BLaER1 (cell line): ENCODE measurements around the gene GPR173.
A peak's percentile ranks its signal among the peaks of the same experiment; 100 is the strongest.

Experiments
- H3K27ac ChIP-seq: shearing (Covaris generic); formaldehyde crosslinking; 2 replicates; pipeline ENCODE4 v1.8.1; 2022
- H3K27me3 ChIP-seq: shearing (Covaris generic); formaldehyde crosslinking; 2 replicates; pipeline ENCODE4 v1.8.1; 2022
- H3K36me3 ChIP-seq: shearing (Covaris generic); formaldehyde crosslinking; 2 replicates; pipeline ENCODE4 v1.8.1; 2022
- H3K4me1 ChIP-seq: shearing (Covaris generic); formaldehyde crosslinking; 2 replicates; pipeline ENCODE4 v1.8.1; 2022
- H3K4me2 ChIP-seq: shearing (Covaris generic); formaldehyde crosslinking; 2 replicates; pipeline ENCODE4 v1.8.1; 2022
- H3K4me3 ChIP-seq: shearing (Covaris generic); formaldehyde crosslinking; 2 replicates; pipeline ENCODE4 v1.8.1; 2022
- H3K9ac ChIP-seq: shearing (Covaris generic); formaldehyde crosslinking; 2 replicates; pipeline ENCODE4 v1.8.1; 2022
- H3K9me3 ChIP-seq: shearing (Covaris generic); formaldehyde crosslinking; 2 replicates; pipeline ENCODE4 v1.8.1; 2022
- H4K20me1 ChIP-seq: shearing (Covaris generic); formaldehyde crosslinking; 2 replicates; pipeline ENCODE4 v1.8.1; 2022
- Cebpa-rat ChIP-seq: shearing (Covaris generic); IDR thresholded peaks from 2 replicates; pipeline ENCODE4 v1.8.1; 2022

GPR173 gene

DNA sequence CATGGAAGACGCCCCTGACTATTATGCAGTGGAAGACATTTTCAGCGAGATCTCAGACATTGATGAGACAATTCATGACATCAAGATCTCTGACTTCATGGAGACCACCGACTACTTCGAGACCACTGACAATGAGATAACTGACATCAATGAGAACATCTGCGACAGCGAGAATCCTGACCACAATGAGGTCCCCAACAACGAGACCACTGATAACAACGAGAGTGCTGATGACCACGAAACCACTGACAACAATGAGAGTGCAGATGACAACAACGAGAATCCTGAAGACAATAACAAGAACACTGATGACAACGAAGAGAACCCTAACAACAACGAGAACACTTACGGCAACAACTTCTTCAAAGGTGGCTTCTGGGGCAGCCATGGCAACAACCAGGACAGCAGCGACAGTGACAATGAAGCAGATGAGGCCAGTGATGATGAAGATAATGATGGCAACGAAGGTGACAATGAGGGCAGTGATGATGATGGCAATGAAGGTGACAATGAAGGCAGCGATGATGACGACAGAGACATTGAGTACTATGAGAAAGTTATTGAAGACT lies 37.2 kb downstream of the GPR173 start:
- peaks cover 50% of the 10 kb centered on the region for H3K27me3 ChIP-seq
- H4K20me1 ChIP-seq = peaks cover 46% of the 10 kb centered on the region
- H3K4me2 ChIP-seq = no peak overlapping the region
- H3K36me3 ChIP-seq = peaks cover 35% of the 10 kb centered on the region
- H3K9ac ChIP-seq = no peak overlapping the region
- H3K9me3 ChIP-seq = 0 out of 2 replicates have a peak, but pooled peaks cover 6% of the 10 kb centered on the region
- no peak overlapping the region for H3K4me3 ChIP-seq
- H3K4me1 ChIP-seq = peaks cover 16% of the 10 kb centered on the region
- TF ChIP-seq Cebpa-rat = no peak
- H3K27ac ChIP-seq = no peak overlapping the region

DNA sequence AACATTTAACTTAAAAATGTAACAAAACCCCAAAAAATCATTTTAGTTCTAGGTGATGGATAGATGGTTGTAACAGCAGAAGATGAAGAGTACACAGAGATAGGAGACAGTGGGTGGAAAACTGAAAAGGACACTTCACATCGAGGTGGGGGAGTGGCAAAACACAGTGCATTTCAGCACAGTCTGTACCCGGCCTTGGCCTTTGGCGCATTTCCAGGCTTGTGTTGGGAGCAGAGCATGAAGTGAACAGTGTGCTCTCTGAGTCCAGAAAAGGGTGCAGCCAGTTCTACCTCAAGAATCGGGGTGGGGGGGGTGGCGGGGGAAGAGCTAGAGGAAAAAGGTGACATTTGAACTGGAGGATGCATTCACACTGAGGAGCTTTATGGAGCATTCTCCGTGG lies 37.9 kb downstream of the GPR173 start:
- peaks cover 57% of the 10 kb centered on the region for H3K27me3 ChIP-seq
- H3K9ac ChIP-seq = no peak overlapping the region
- no peak overlapping the region for H3K4me2 ChIP-seq
- H3K9me3 ChIP-seq = 0 out of 2 replicates have a peak, but pooled peaks cover 6% of the 10 kb centered on the region
- peaks cover 15% of the 10 kb centered on the region for H3K4me1 ChIP-seq
- no peak for TF ChIP-seq Cebpa-rat
- H4K20me1 ChIP-seq = peaks cover 46% of the 10 kb centered on the region
- H3K27ac ChIP-seq = no peak overlapping the region
- no peak overlapping the region for H3K4me3 ChIP-seq
- H3K36me3 ChIP-seq = peaks cover 35% of the 10 kb centered on the region

DNA sequence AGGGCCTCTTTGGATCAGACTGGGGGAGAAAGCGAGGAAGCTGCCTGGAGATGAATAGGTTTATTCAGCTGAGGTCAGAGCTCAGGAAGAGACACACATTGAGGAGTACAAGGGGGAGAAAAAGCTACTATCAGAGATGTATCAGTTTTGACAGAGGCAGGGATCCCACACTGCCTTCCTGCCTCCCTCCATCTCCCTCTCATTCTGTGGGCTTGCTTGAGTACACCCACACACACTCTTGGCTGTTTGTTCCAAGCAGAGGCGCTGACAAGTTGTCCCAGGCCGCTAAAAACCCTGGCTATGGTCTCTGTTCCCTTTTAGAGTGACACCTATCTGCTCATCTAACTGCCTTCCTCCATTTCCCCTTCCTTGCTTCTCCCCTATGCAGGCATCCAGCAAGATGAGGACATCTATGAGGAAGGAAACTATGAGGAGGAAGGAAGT lies 38.8 kb downstream of the GPR173 start:
- Histone ChIP-seq H4K20me1 (peaks cover 46% of the 10 kb centered on the region), H3K4me3 (no peak overlapping the region), H3K27ac (no peak overlapping the region), H3K9me3 (no peaks in the 10 kb centered on the region), H3K36me3 (peaks cover 35% of the 10 kb centered on the region), H3K4me1 (peaks cover 15% of the 10 kb centered on the region), H3K27me3 (peaks cover 58% of the 10 kb centered on the region), H3K4me2 (no peak overlapping the region), H3K9ac (no peak overlapping the region)
- no peak for TF ChIP-seq Cebpa-rat

DNA sequence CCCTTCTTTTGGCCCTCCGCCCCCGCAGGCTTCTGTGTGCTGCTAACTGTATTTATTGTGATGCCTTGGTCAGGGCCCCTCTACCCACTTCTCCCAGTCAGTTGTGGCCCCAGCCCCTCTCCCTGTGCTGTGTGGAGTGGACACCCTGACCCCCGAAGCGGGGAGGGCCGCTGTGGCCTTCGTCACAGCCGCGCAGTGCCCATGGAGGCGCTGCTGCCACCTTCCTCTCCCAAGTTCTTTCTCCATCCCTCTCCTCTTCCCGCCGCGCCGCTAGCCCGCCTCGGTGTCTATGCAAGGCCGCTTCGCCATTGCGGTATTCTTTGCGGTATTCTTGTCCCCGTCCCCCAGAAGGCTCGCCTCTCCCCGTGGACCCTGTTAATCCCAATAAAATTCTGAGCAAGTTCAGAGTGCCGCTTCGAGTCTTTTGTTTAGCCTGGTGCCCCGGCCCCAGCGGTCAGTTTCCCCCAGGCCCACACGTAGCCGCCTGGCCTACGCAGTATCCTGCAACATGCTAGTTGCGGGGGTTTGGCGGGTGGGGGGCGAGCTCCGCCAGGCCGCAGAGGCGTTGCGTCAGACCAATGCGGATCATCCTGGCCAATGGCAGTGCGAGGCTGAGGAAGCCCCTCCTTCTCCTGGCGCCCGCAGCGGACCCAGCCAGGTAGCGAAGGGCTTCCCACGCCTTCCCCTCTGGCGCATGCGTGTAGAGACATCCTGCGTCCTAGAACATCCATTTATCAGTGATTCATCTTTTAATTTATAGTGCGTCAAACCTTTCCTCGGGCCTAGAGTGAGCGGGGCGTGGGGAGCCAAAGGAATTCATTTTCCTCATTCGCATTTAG lies 39.8 kb downstream of the GPR173 start:
- Histone ChIP-seq H3K27ac (no peak overlapping the region), H3K27me3 (peaks cover 58% of the 10 kb centered on the region), H3K4me3 (no peak overlapping the region), H3K4me2 (no peak overlapping the region), H3K4me1 (peaks cover 10% of the 10 kb centered on the region), H3K9me3 (no peaks in the 10 kb centered on the region), H4K20me1 (peaks cover 37% of the 10 kb centered on the region), H3K9ac (no peak overlapping the region), H3K36me3 (peaks cover 35% of the 10 kb centered on the region)
- no peak for TF ChIP-seq Cebpa-rat

DNA sequence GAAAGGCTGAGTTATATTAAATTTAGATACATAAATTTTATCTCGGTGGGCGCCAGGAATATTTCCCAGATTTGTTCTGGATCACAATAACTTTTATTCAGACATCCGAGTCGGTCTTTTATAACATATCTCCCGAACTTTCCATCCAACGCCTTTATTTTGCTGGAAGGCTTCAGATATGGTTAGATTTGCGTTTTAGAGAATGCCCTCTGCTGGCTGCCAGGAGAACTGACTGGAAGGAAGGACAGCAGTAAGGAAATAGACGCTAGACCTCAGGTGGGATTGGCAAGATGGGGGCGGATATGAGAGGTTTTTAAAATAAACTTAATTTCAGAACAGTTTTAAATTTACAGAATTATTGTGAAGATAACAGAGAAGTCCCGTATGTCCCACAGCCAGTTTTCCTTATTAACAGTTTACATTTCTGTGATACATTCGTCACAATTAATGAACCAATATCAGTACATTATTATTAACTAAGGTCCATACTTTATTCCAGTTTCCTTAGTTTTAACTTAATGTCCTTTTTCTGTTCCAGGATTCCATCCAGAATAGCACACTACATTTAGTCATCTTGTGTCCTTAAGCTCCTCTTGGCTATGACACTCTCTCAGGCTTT lies 40.7 kb downstream of the GPR173 start:
- Histone ChIP-seq H3K27me3 (peaks cover 51% of the 10 kb centered on the region), H3K36me3 (peaks cover 30% of the 10 kb centered on the region), H4K20me1 (peaks cover 28% of the 10 kb centered on the region), H3K9me3 (no peaks in the 10 kb centered on the region), H3K4me1 (0 out of 2 replicates have a peak, but pooled peaks cover under 1% of the 10 kb centered on the region), H3K4me2 (no peak overlapping the region), H3K27ac (no peak overlapping the region), H3K9ac (no peak overlapping the region), H3K4me3 (no peak overlapping the region)
- TF ChIP-seq Cebpa-rat = no peak

DNA sequence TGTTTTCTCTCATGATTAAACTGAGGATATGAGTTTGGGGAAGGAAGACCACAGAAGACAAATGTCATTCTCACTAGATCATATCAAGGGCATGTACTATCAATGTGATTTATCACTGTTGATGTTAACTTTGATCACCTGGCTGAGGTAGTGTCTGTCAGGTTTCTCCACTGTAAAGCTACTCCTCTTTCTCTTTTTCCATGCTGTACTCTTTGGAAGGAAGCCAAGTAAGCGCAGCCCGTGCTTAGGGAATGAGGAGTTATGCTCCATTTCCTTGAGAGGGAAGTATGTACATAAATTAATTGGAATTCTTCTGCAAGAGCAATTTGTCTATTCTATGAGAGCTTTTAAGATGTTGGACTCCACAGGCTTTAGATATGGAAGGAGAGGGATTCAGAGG lies 41.3 kb downstream of the GPR173 start:
- Histone ChIP-seq H3K4me3 (no peak overlapping the region), H4K20me1 (peaks cover 25% of the 10 kb centered on the region), H3K27ac (no peak overlapping the region), H3K4me2 (no peak overlapping the region), H3K9ac (no peak overlapping the region), H3K27me3 (peaks cover 51% of the 10 kb centered on the region), H3K4me1 (peaks cover 3% of the 10 kb centered on the region), H3K36me3 (peaks cover 27% of the 10 kb centered on the region), H3K9me3 (no peaks in the 10 kb centered on the region)
- TF ChIP-seq Cebpa-rat = no peak

DNA sequence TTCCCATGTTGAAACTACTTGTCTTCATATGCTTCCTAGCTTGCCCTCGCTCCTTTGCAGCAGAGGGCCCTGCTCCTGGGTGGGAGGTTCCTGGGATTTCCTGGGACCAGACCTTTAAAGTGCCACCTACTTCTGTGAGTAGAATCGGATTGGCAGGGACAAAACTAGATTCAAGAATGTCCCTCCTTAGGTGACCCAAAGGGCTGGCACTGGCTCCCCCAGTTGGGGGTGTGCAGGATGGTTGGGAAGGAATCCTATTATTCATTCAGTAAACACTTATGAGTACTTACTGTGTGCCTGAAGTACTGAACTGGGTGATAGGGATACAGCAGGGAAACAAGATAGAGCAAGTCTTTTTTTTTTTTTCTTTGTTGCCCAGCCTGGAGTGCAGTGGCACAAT lies 42.8 kb downstream of the GPR173 start:
- no peak overlapping the region for H3K4me3 ChIP-seq
- H3K4me2 ChIP-seq = no peak overlapping the region
- H3K27me3 ChIP-seq = peaks cover 47% of the 10 kb centered on the region
- no peak overlapping the region for H3K9ac ChIP-seq
- no peak for TF ChIP-seq Cebpa-rat
- H3K36me3 ChIP-seq = peaks cover 15% of the 10 kb centered on the region
- peaks cover 22% of the 10 kb centered on the region; the same call in 1 of the 2 replicates for H4K20me1 ChIP-seq
- H3K4me1 ChIP-seq = peaks cover 8% of the 10 kb centered on the region
- H3K9me3 ChIP-seq = no peaks in the 10 kb centered on the region
- H3K27ac ChIP-seq = no peak overlapping the region

DNA sequence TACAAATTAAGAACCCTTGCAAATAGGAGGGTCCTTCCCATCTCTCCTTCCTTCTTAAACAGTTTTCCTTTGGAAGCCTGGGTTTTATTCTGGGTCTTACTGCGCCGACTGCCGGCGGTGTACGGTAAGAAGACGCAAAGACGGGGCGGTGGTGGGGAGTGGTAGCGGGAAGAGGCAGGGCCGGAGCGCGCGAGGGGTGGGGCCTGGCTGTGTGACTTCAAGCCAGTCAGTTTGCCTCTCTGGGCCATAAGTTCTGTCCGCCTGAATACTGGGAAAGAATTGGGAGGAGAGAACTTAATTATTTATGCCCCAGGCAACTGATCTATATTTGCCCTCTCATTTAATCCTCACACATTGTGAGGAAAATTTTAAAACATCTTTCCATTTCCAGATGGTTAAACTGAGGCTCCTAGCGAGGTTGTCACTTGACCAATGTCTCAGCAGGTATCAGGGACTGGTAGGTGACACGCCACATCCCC lies 44.6 kb downstream of the GPR173 start:
- no peak for TF ChIP-seq Cebpa-rat
- Histone ChIP-seq H3K36me3 (peaks cover 6% of the 10 kb centered on the region; the same call in 1 of the 2 replicates), H3K9ac (0 out of 2 replicates have a peak overlapping the region, but pooled peaks have one; percentile 75), H4K20me1 (peaks cover 13% of the 10 kb centered on the region; the same call in 1 of the 2 replicates), H3K9me3 (no peaks in the 10 kb centered on the region), H3K27me3 (peaks cover 39% of the 10 kb centered on the region), H3K27ac (no peak overlapping the region), H3K4me3 (peak overlapping the region; percentile 74), H3K4me2 (peak overlapping the region; percentile 71), H3K4me1 (peaks cover 8% of the 10 kb centered on the region)

DNA sequence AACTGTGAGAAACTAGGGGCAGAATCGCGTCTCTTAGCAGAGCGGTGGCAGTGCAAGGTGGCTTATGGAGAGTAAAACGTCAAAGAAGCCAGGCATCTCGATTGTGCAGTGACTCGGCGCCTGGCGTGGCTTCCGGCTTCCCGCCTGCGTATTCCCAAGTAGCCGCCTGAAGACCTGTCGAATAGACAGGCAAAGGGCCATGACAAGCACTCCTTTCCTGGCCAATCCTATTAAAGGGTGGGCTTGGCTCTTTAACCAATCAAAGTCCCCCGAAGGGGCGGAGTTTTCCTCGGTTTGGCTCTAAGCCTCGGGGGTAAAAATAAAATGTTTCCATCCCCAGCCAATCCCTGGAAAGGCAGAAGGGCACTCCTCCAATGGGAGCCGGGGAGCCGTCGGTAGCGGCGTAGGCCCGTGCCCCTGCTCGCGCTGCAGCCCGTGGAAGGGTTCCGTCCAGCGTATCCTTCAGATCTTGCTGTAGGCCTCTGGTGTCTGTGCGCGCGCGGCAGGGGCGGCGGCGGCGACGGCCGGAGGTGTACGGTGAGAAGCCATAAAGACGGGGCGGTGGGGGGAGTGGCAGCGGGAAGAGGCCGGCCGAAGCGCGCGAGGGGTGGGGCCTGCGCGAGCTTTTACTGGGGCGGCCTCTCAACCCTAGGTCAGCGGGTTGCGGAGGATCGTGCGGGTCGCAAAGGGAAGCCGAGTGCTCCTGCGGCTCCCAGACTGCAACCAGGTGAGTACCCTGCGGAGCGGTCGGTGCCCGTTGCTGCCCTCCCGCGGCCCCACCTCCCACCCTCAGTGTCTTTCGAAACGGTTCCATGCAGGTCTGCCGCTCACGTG lies 45.4 kb downstream of the GPR173 start, which contains the start of gene KANTR:
TSS of gene KANTR (plus strand) at position 395 of the 834 bp plus-strand sequence. CDS start 30,131 bp downstream, outside the sequence.
- TF ChIP-seq Cebpa-rat = no peak
- H4K20me1 ChIP-seq = peaks cover 6% of the 10 kb centered on the region; the same call in 1 of the 2 replicates
- peak within 1 kb of the TSS; percentile 74 for H3K4me3 ChIP-seq

More for the DNA sequence above, 45.4 kb downstream of the GPR173 start, which contains the start of gene KANTR:
- Histone ChIP-seq H3K9ac (peak within 1 kb of the TSS; percentile 75), H3K36me3 (peaks cover 4% of the 10 kb centered on the region), H3K27ac (peak within 1 kb of the TSS; percentile 54; the same call in 1 of the 2 replicates), H3K4me2 (peak within 1 kb of the TSS; percentile 71), H3K27me3 (peaks cover 39% of the 10 kb centered on the region), H3K9me3 (no peaks in the 10 kb centered on the region), H3K4me1 (peaks cover 8% of the 10 kb centered on the region)
